K562 (cell line): Measurements from ENCODE around the gene RBFOX1. TPM values are rescaled to one million over a fixed set of nuclear protein-coding genes. Genes with fewer than 3 reads are reported as not detected.

Experiments used
- ATAC-seq: fragments of 200-7000 bp; cut with Tn5 transposase; 3 replicates; pipeline ENCODE4 v1.9.1; 2020; ENCODE audit warnings: moderate library complexity
- BruUV-seq: library from RNA; stranded (reverse); fragments of 400-500 nt; replicated peaks from 2 replicates; lab custom pipeline; 2021; lab: Mats Ljungman, UMichigan
- CTCF ChIA-PET: fragments of 300-600 bp; formaldehyde crosslinking; extraction: SDS; loops from one replicate; lab custom pipeline; 2021; ENCODE audit warnings: low intra/inter-chr PET ratio; lab: Yijun Ruan, JAX
- POLR2A ChIA-PET: fragments of 300-600, 350-650 bp; sonication (Branson Sonifier 250); formaldehyde crosslinking; extraction: SDS; loops from one replicate; lab custom pipeline; 2021; ENCODE audit warnings: antibody characterized with exemption, inconsistent platforms; lab: Yijun Ruan, JAX
- DNase-seq, 4 experiments: peaks; one replicate each; pipeline versions ENCODE4 v3.0.0 to v3.0.0-alpha.2; 2011 to 2018; ENCODE audit warnings: low spot score in 3 of 4, mixed read lengths in 3 of 4; ENCODE audit errors: extremely low read depth in 1 of 4
- FAIRE-seq: peaks from 2 replicates; lab custom pipeline; 2011; peaks lifted over from hg19 to GRCh38; lab: Jason Lieb, UNC
- H2AFZ ChIP-seq: 2 replicates; pipeline ENCODE4 v1.6.0; 2011; ENCODE audit warnings: low read depth, low read length, control low read depth, inconsistent platforms
- H3K27ac ChIP-seq: fragments of 200-600 bp; 3 replicates; pipeline ENCODE4 v1.8.0; 2011; ENCODE audit warnings: low read depth, mild to moderate bottlenecking, control low read depth, inconsistent platforms, low read length, moderate library complexity, mixed read lengths; ENCODE audit errors: extremely low read depth
- H3K27me3 ChIP-seq, 2 experiments: fragments of 300-600 bp in 1 of 2; 2 replicates in 1 of 2; 3 replicates in 1 of 2; pipeline versions ENCODE4 v1.6.0 to v1.8.0; 2011; ENCODE audit warnings: inconsistent platforms in 2 of 2, low read length in 2 of 2, mild to moderate bottlenecking in 1 of 2, mixed read lengths in 1 of 2, moderate library complexity in 1 of 2; ENCODE audit not compliant: control insufficient read depth in 2 of 2, insufficient read depth in 2 of 2
- H3K36me3 ChIP-seq: fragments of 300-600 bp; 3 replicates; pipeline ENCODE4 v1.8.0; 2011; ENCODE audit warnings: mild to moderate bottlenecking, low read length, inconsistent platforms; ENCODE audit not compliant: control insufficient read depth, insufficient read depth
- H3K4me1 ChIP-seq, 2 experiments: fragments of 200-600 bp in 1 of 2; replicated peaks in 1 of 2; 2 replicates in 1 of 2; 3 replicates in 1 of 2; pipeline versions ENCODE4 v1.5.1 to v1.8.0; 2011; ENCODE audit warnings: inconsistent platforms in 2 of 2, low read length in 2 of 2, mild to moderate bottlenecking in 1 of 2, mixed read lengths in 1 of 2, moderate library complexity in 1 of 2; ENCODE audit not compliant: control insufficient read depth in 2 of 2, insufficient read depth in 2 of 2
- H3K4me2 ChIP-seq: 2 replicates; pipeline ENCODE4 v1.6.1; 2011; ENCODE audit warnings: low read length, control low read depth, inconsistent platforms, mixed read lengths; ENCODE audit not compliant: insufficient read depth
- H3K4me3 ChIP-seq: fragments of 200-600 bp; sonication (generic), shearing (Covaris generic); 2 replicates; pipeline ENCODE4 v1.5.1; 2016; ENCODE audit warnings: control low read depth, inconsistent platforms
- H3K79me2 ChIP-seq: fragments of 200-600 bp; 3 replicates; pipeline ENCODE4 v1.8.0; 2011; ENCODE audit warnings: low read length, inconsistent platforms; ENCODE audit not compliant: control insufficient read depth, insufficient read depth
- H3K9ac ChIP-seq, 2 experiments: 2 replicates each; pipeline versions ENCODE4 v1.6.0 to v1.6.1; 2011; ENCODE audit warnings: low read depth in 2 of 2, low read length in 2 of 2, control low read depth in 1 of 2, inconsistent platforms in 1 of 2, mild to moderate bottlenecking in 1 of 2, mixed read lengths in 1 of 2; ENCODE audit not compliant: insufficient read depth in 1 of 2
- H3K9me1 ChIP-seq: one replicate; pipeline ENCODE4 v1.6.0; 2011; ENCODE audit warnings: inconsistent platforms, mild to moderate bottlenecking, low read length, moderate library complexity; ENCODE audit not compliant: control insufficient read depth, insufficient read depth
- H3K9me3 ChIP-seq: replicated peaks from 2 replicates; pipeline ENCODE4 v1.5.1; 2011; ENCODE audit warnings: low read depth, low read length, inconsistent platforms; ENCODE audit not compliant: control insufficient read depth, insufficient read depth
- H4K20me1 ChIP-seq: replicated peaks from 2 replicates; pipeline ENCODE4 v1.6.1; 2011; ENCODE audit warnings: low read length, inconsistent platforms, mixed read lengths; ENCODE audit not compliant: control insufficient read depth, insufficient read depth
- BCL6 ChIP-seq: fragments of 250-450 bp; sonication (Bioruptor Pico); IDR thresholded peaks from 2 replicates; pipeline ENCODE4 v1.4.0; 2020
- HNRNPLL ChIP-seq: fragments of 200-400 bp; formaldehyde crosslinking; IDR thresholded peaks from 2 replicates; pipeline ENCODE4 v1.6.1; 2017; ENCODE audit warnings: low read length, low read depth, mild to moderate bottlenecking; ENCODE audit not compliant: poor library complexity, severe bottlenecking
- JUND ChIP-seq, 2 experiments: IDR thresholded peaks; 2 replicates in 1 of 2; 3 replicates in 1 of 2; pipeline ENCODE4 v1.6.1; 2011; ENCODE audit warnings: borderline replicate concordance in 2 of 2, low read depth in 2 of 2, low read length in 2 of 2, improper control_type of control experiment in 1 of 2, missing biosample characterization in 1 of 2, missing genetic modification characterization in 1 of 2, missing genetic modification reagents in 1 of 2
- KHSRP ChIP-seq: fragments of 450-650 bp; IDR thresholded peaks from 2 replicates; pipeline ENCODE4 v1.6.1; 2017
- MEIS2 ChIP-seq: fragments of 450-650 bp; IDR thresholded peaks from 2 replicates; pipeline ENCODE4 v1.6.1; 2014; ENCODE audit warnings: mild to moderate bottlenecking; ENCODE audit not compliant: partially characterized antibody
- PML ChIP-seq: IDR thresholded peaks from 2 replicates; pipeline ENCODE4 v1.6.1; 2012; ENCODE audit warnings: low read length, inconsistent platforms
- RNF2 ChIP-seq: sonication (generic); IDR thresholded peaks from 2 replicates; pipeline ENCODE4 v1.6.1; 2016
- SMAD2 ChIP-seq: fragments of 150-350 bp; IDR thresholded peaks from 2 replicates; pipeline ENCODE4 v1.6.1; 2014; ENCODE audit warnings: low read depth, mild to moderate bottlenecking, low read length
- THRAP3 ChIP-seq: fragments of 450-650 bp; IDR thresholded peaks from 2 replicates; pipeline ENCODE4 v1.6.1; 2016; ENCODE audit warnings: mild to moderate bottlenecking, inconsistent platforms, borderline replicate concordance
- ZNF184 ChIP-seq: sonication (generic); formaldehyde crosslinking; IDR thresholded peaks from 2 replicates; pipeline ENCODE4 v1.5.0; 2020; ENCODE audit warnings: missing genetic modification reagents
- WGBS: fragments of 100-300 bp; shearing (Covaris generic); methylation state at CpG from one replicate; pipeline ENCODE4 v1.1.6; 2016; ENCODE audit warnings: low coverage, mixed read lengths; ENCODE audit not compliant: insufficient coverage; ENCODE audit errors: missing lambda C conversion rate; 5-methylcytosine and 5-hydroxymethylcytosine counted together
- in situ Hi-C: fragments of 300-500 bp; cut with MboI; formaldehyde crosslinking; loops from 4 replicates; pipeline ENCODE4 v1.15.0; 2018; ENCODE audit warnings: inconsistent platforms, mixed read lengths
- intact Hi-C: fragments of 100-400 bp; cut with micrococcal nuclease; formaldehyde crosslinking; loops from 2 replicates; pipeline ENCODE4 v1.14.2; 2022
- polyA plus RNA-seq, 8 experiments: library from polyadenylated mRNA; depleted of rRNA in 4 of 8; stranded (reverse) in 5 of 8; unstranded in 3 of 8; fragments of >200 nt; fragmentation: Nextera tagmentation in 2 of 8; fragmentation: Illumina TruSeq in 1 of 8; extraction: Ambion mirVana in 2 of 8; extraction: Trizol in 1 of 8; gene quantifications; 2 replicates each; pipeline versions ENCODE4 v1.2.1 to v1.2.3, GENCODE V29; 2011 to 2014; ENCODE audit warnings: inconsistent platforms in 1 of 8, missing spikeins in 1 of 8
- total RNA-seq, 7 experiments: library from RNA; depleted of rRNA in 6 of 7; stranded (reverse); fragments of >200 nt in 6 of 7; fragmentation: Illumina TruSeq in 2 of 7; extraction: Trizol in 2 of 7; gene quantifications; 2 replicates each; pipeline versions ENCODE4 v1.2.1 to v1.2.3, GENCODE V29; 2011 to 2021; ENCODE audit warnings: low replicate concordance in 1 of 7

Gene RBFOX1
- total and polyA plus RNA-seq, 9 of the 15 experiments (the other 6 are each of a cell fraction or from before 2014, with no cell fraction given), result 0.03 TPM; not detected in 8

DNA sequence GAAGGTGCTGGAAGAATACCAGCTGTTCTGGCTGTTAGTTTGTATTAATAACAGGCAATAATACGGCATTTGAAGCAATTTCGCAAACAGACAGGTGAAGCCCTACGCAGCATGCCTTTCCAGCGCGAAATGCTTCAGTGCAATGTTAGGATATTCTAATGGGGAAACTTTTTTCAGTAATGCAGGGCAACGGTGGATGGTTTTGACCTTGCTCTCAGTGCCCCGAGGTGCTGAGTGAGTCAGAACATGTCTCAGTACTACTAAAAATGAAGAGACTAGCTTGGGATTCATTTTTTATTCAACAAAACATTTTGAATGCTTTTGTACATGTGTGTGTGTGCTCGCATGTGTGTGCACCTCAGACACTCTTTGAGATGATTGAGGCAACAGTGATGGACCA is 172.2 kb downstream of the RBFOX1 start:
- in situ Hi-C loops, result no loop called here
- no peaks in the 10 kb centered on the region for H4K20me1 ChIP-seq
- no peak overlapping the region for H3K27ac ChIP-seq
- no peak overlapping the region for H3K9ac ChIP-seq
- no peaks in the 10 kb centered on the region for H3K9me3 ChIP-seq
- no peak overlapping the region for H2AFZ ChIP-seq
- WGBS, result 2% methylated on average over 8 of the region's 8 CpGs
- ChIA-PET CTCF (no interaction called here), POLR2A (no interaction called here)
- H3K9me1 ChIP-seq, result no peaks in the 10 kb centered on the region
- no peak overlapping the region for H3K4me3 ChIP-seq
- no peaks in the 10 kb centered on the region for H3K79me2 ChIP-seq
- H3K4me1 ChIP-seq, result no peaks in the 10 kb centered on the region
- DNase-seq (no peak), FAIRE-seq (no peak), ATAC-seq (no peak)
- H3K27me3 ChIP-seq, result peaks cover 0 to 1% of the 10 kb centered on the region in 2 experiments; a peak in 1 of 5 replicates
- H3K36me3 ChIP-seq, result no peaks in the 10 kb centered on the region
- TF ChIP-seq PML, result no peak
- no TSS peak for BruUV-seq
- intact Hi-C loops, result no loop called here
- H3K4me2 ChIP-seq, result no peak overlapping the region

DNA sequence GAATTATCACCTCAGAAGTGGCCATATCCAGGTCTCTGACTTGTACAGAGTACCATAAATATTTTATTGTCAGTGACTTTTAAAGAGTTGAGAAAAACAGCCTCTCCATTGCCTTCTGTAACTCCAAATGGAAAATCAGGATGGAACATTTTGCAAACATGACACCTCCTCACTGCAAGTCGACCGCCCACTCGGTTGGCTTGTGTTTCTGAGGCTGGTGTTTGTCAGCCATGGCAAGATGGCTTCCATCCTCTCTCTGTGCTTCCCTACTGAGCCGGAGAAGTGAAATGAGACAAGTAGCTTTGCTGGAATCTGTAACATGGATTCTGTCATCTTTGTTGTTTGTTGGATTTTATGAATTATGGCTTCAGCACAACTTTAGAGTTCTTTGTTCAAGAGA is 172.8 kb downstream of the RBFOX1 start:
- no peak for FAIRE-seq
- Histone ChIP-seq H3K4me3 (no peak overlapping the region), H3K9me3 (no peaks in the 10 kb centered on the region), H3K36me3 (no peaks in the 10 kb centered on the region), H3K9me1 (no peaks in the 10 kb centered on the region), H4K20me1 (no peaks in the 10 kb centered on the region), H3K27ac (no peak overlapping the region), H2AFZ (no peak overlapping the region), H3K79me2 (no peaks in the 10 kb centered on the region), H3K4me2 (no peak overlapping the region), H3K4me1 (no peaks in the 10 kb centered on the region), H3K27me3 (peaks cover 0 to 6% of the 10 kb centered on the region in 2 experiments; a peak in 1 of 5 replicates), H3K9ac (no peak overlapping the region)
- CTCF ChIA-PET, result no interaction called here
- DNase-seq, result no peak
- intact Hi-C loops (no loop called here), in situ Hi-C loops (no loop called here)
- no peak for TF ChIP-seq BCL6 (CRISPR knock-in tag)
- no peak for TF ChIP-seq RNF2
- no peak for TF ChIP-seq MEIS2
- TF ChIP-seq KHSRP, result no peak
- TF ChIP-seq ZNF184, result no peak
- TF ChIP-seq SMAD2, result no peak
- TF ChIP-seq JUND (IDR thresholded peaks at IDR 0.05; ENCODE audit: borderline replicate concordance, low read depth, low read length), result no peak
- no peak for TF ChIP-seq JUND (tag; IDR thresholded peaks at IDR 0.05; ENCODE audit: borderline replicate concordance, low read depth, low read length)
- TF ChIP-seq THRAP3, result no peak
- TF ChIP-seq HNRNPLL, result no peak
- POLR2A ChIA-PET, result no interaction called here
- no peak for ATAC-seq
- WGBS, result 2% methylated on average over 4 of the region's 4 CpGs
- BruUV-seq, result no TSS peak
